Naive B cell (primary cell): ENCODE results near the gene ZNF469. TPM values are rescaled to one million over a fixed set of nuclear protein-coding genes. Genes with fewer than 3 reads are reported as not detected.
A peak's percentile ranks its signal among the peaks of the same experiment; 100 is the strongest.

Source experiments
- ATAC-seq, 2 donors: fragments of 150-1000 bp; cut with Tn5 transposase; 2 replicates each; pipeline ENCODE4 v1.10.0; 2021; ENCODE audit warnings: low read depth in 2 of 2, mild to moderate bottlenecking in 2 of 2, moderate library complexity in 2 of 2
- DNase-seq: peaks from one replicate; pipeline ENCODE4 v3.0.0; 2022
- H3K27ac Mint-ChIP-seq, 6 donors: one replicate each; pipeline ENCODE4 v1.8.0; 2020 to 2022; ENCODE audit warnings: mild to moderate bottlenecking in 6 of 6, mixed read lengths in 6 of 6, moderate library complexity in 5 of 6, inconsistent platforms in 2 of 6
- H3K27me3 Mint-ChIP-seq, 3 donors: one replicate each; pipeline ENCODE4 v1.8.0; 2021 to 2022; ENCODE audit warnings: mixed read lengths in 3 of 3, mild to moderate bottlenecking in 1 of 3
- H3K36me3 Mint-ChIP-seq, 2 donors: one replicate each; pipeline ENCODE4 v1.8.0; 2020 to 2022; ENCODE audit warnings: mixed read lengths in 2 of 2, inconsistent platforms in 1 of 2, mild to moderate bottlenecking in 1 of 2
- H3K4me1 Mint-ChIP-seq, 3 donors: one replicate each; pipeline ENCODE4 v1.8.0; 2020 to 2022; ENCODE audit warnings: mixed read lengths in 3 of 3, inconsistent platforms in 1 of 3, mild to moderate bottlenecking in 1 of 3, moderate library complexity in 1 of 3
- H3K4me3 Mint-ChIP-seq, 8 donors: one replicate each; pipeline ENCODE4 v1.8.0; 2020 to 2022; ENCODE audit warnings: mild to moderate bottlenecking in 8 of 8, mixed read lengths in 8 of 8, moderate library complexity in 8 of 8, inconsistent platforms in 2 of 8
- H3K9me3 Mint-ChIP-seq, 7 donors: one replicate each; pipeline ENCODE4 v1.8.0; 2020 to 2022; ENCODE audit warnings: mixed read lengths in 7 of 7, mild to moderate bottlenecking in 5 of 7, inconsistent platforms in 2 of 7, moderate library complexity in 1 of 7
- polyA plus RNA-seq, 6 donors: library from polyadenylated mRNA; unstranded; fragments of 300-500 nt; fragmentation: Illumina TruSeq; gene quantifications; one replicate each; pipeline ENCODE4 v1.2.3, GENCODE V29; 2021; ENCODE audit warnings: low read depth in 6 of 6

ZNF469 gene
- polyA plus RNA-seq, 6 donors from 2014 or later, result 0.08 to 0.44 (median 0.15) TPM; not detected in 1

DNA sequence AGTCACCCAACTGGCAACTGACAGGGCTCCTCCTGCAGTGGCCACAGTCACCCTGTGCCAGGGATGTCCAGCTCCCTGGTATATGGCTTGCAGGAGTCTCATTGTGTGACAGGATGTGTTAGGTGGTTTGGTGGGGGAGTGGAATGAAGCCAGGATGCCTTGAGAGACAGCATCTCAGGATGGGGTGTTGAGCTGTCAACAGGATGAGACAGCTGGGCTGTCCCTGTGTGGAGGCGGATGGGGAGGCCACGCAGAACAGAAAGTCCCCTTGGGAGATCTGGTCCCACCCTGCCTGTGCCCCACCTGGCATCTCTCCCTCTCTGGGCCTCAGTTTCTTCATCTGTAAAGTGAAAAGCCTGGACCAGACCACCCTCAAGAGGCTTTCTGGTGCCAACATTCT, 9.5 kb upstream of the ZNF469 start:
- DNase-seq (no peak), ATAC-seq (no peak)
- no peak overlapping the region for H3K4me3 Mint-ChIP-seq
- H3K27me3 Mint-ChIP-seq, result peaks cover 0 to 9% (median 0%) of the 10 kb centered on the region in 3 donors
- no peak overlapping the region for H3K27ac Mint-ChIP-seq
- H3K9me3 Mint-ChIP-seq, result peaks cover 0 to 3% (median 0%) of the 10 kb centered on the region in 7 donors
- H3K4me1 Mint-ChIP-seq, result peaks cover 0 to 4% (median 0%) of the 10 kb centered on the region in 3 donors
- H3K36me3 Mint-ChIP-seq, result no peaks in the 10 kb centered on the region

GRCh38 chr16:88373927-88374492, 8.7 kb upstream of the ZNF469 start:
- peaks cover 0 to 9% (median 6%) of the 10 kb centered on the region in 3 donors for H3K27me3 Mint-ChIP-seq
- ATAC-seq (no peak), DNase-seq (no peak)
- H3K9me3 Mint-ChIP-seq, result peaks cover 0 to 3% (median 0%) of the 10 kb centered on the region in 7 donors
- H3K4me1 Mint-ChIP-seq, result peaks cover 0 to 4% (median 0%) of the 10 kb centered on the region in 3 donors
- H3K36me3 Mint-ChIP-seq, result no peaks in the 10 kb centered on the region
- H3K27ac Mint-ChIP-seq, result peak overlapping the region in 3 of 6 donors; percentile 12 to 88 (median 73)
- H3K4me3 Mint-ChIP-seq, result peak overlapping the region in 1 of 8 donors; percentile 54

GRCh38 chr16:88374736-88375135, 8.0 kb upstream of the ZNF469 start:
- Mint-ChIP-seq H3K4me3 (no peak overlapping the region), H3K27me3 (peaks cover 0 to 9% (median 6%) of the 10 kb centered on the region in 3 donors), H3K4me1 (peaks cover 0 to 4% (median 0%) of the 10 kb centered on the region in 3 donors), H3K27ac (peak overlapping the region in 1 of 6 donors; percentile 73), H3K9me3 (peaks cover 0 to 3% (median 0%) of the 10 kb centered on the region in 7 donors), H3K36me3 (no peaks in the 10 kb centered on the region)
- DNase-seq (no peak), ATAC-seq (no peak)

- Mint-ChIP-seq H3K27ac (peak overlapping the region in 1 of 6 donors; percentile 28), H3K4me1 (peaks cover 0 to 4% (median 0%) of the 10 kb centered on the region in 3 donors), H3K36me3 (no peaks in the 10 kb centered on the region), H3K9me3 (peaks cover 0 to 1% (median 0%) of the 10 kb centered on the region in 7 donors), H3K4me3 (no peak overlapping the region), H3K27me3 (peaks cover 0 to 9% (median 6%) of the 10 kb centered on the region in 3 donors)
- DNase-seq, result no peak
- ATAC-seq, result no peak
These were observed 7.4 kb upstream of the ZNF469 start for GRCh38 chr16:88375236-88375975.

- Mint-ChIP-seq H3K27me3 (peaks cover 0 to 9% (median 6%) of the 10 kb centered on the region in 3 donors), H3K36me3 (no peaks in the 10 kb centered on the region), H3K27ac (no peak overlapping the region), H3K4me1 (peaks cover 0 to 4% (median 0%) of the 10 kb centered on the region in 3 donors), H3K9me3 (peaks cover 0 to 1% (median 0%) of the 10 kb centered on the region in 7 donors), H3K4me3 (peak overlapping the region in 1 of 8 donors; percentile 35)
- ATAC-seq (no peak), DNase-seq (no peak)
These were observed 6.5 kb upstream of the ZNF469 start for GRCh38 chr16:88375996-88376834.

- no peaks in the 10 kb centered on the region for H3K36me3 Mint-ChIP-seq
- peaks cover 0 to 1% (median 0%) of the 10 kb centered on the region in 7 donors for H3K9me3 Mint-ChIP-seq
- peaks cover 0 to 4% (median 0%) of the 10 kb centered on the region in 3 donors for H3K4me1 Mint-ChIP-seq
- DNase-seq (no peak), ATAC-seq (no peak)
- H3K4me3 Mint-ChIP-seq, result peak overlapping the region in 1 of 8 donors; percentile 33
- H3K27ac Mint-ChIP-seq, result no peak overlapping the region
- peaks cover 0 to 11% (median 6%) of the 10 kb centered on the region in 3 donors for H3K27me3 Mint-ChIP-seq
These were observed 5.7 kb upstream of the ZNF469 start for GRCh38 chr16:88376835-88377726.

DNA sequence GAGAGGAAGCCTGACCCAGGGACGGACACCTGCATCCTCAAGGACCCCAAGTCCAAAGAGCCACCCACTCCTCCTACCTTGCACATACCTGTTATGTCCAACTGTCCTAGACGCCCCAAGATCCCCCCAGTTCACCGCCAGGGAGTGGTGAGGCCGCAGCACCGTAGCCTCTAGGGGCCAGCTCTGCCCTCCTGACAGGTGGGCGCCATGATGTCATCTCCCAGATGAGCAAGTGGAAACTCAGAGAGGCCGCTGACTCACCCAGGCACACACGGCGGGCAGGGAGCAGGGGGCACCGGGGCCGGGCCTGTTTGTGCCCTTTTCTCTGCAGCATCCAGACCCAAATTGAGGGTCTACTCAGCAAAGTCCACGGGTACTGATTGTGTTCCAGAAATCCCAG, 4.8 kb upstream of the ZNF469 start:
- H3K27ac Mint-ChIP-seq, result no peak overlapping the region
- DNase-seq (no peak), ATAC-seq (no peak)
- H3K9me3 Mint-ChIP-seq, result peaks cover 0 to 1% (median 0%) of the 10 kb centered on the region in 7 donors
- peaks cover 5 to 18% (median 6%) of the 10 kb centered on the region in 3 donors for H3K27me3 Mint-ChIP-seq
- H3K4me1 Mint-ChIP-seq, result peaks cover 0 to 4% (median 4%) of the 10 kb centered on the region in 3 donors
- no peaks in the 10 kb centered on the region for H3K36me3 Mint-ChIP-seq
- H3K4me3 Mint-ChIP-seq, result peak overlapping the region in 1 of 8 donors; percentile 33

DNA sequence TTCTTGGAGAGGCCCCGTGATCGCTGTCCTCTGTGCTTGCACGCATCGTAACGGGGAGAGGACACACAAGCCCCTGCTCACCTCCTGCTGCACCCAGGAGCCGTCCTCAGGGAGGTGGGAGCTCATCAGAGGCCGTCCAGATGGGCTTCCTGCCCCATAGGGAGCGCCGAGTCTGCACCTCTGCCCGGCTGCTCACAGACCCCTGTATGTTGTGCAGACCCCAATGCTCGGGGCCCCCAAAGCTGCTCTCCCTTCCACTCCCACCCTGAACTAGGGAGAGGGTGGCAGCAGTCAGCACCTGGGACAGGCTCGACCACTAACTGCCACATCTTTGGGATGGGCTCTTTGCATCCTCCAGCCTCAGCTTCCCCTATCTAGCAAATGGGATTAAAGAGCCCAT, 4.4 kb upstream of the ZNF469 start:
- Mint-ChIP-seq H3K4me1 (peaks cover 0 to 4% (median 4%) of the 10 kb centered on the region in 3 donors), H3K9me3 (peaks cover 0 to 1% (median 0%) of the 10 kb centered on the region in 7 donors), H3K27ac (no peak overlapping the region), H3K4me3 (no peak overlapping the region), H3K36me3 (no peaks in the 10 kb centered on the region), H3K27me3 (peaks cover 5 to 18% (median 6%) of the 10 kb centered on the region in 3 donors)
- DNase-seq (no peak), ATAC-seq (no peak)

GRCh38 chr16:88378836-88379693, 3.7 kb upstream of the ZNF469 start:
- Mint-ChIP-seq H3K9me3 (no peaks in the 10 kb centered on the region), H3K36me3 (no peaks in the 10 kb centered on the region), H3K27me3 (peaks cover 7 to 16% (median 8%) of the 10 kb centered on the region in 3 donors), H3K27ac (no peak overlapping the region), H3K4me1 (peaks cover 2 to 5% (median 3%) of the 10 kb centered on the region in 3 donors), H3K4me3 (no peak overlapping the region)
- DNase-seq (no peak), ATAC-seq (no peak)

GRCh38 chr16:88379694-88380040, 3.1 kb upstream of the ZNF469 start:
- peaks cover 12 to 17% (median 14%) of the 10 kb centered on the region in 3 donors for H3K27me3 Mint-ChIP-seq
- H3K4me1 Mint-ChIP-seq, result peaks cover 5 to 11% (median 8%) of the 10 kb centered on the region in 3 donors
- H3K36me3 Mint-ChIP-seq, result no peaks in the 10 kb centered on the region
- no peak overlapping the region for H3K27ac Mint-ChIP-seq
- no peaks in the 10 kb centered on the region for H3K9me3 Mint-ChIP-seq
- no peak overlapping the region for H3K4me3 Mint-ChIP-seq
- DNase-seq (no peak), ATAC-seq (no peak)

GRCh38 chr16:88380099-88380498, 2.7 kb upstream of the ZNF469 start:
- no peak overlapping the region for H3K4me3 Mint-ChIP-seq

DNA sequence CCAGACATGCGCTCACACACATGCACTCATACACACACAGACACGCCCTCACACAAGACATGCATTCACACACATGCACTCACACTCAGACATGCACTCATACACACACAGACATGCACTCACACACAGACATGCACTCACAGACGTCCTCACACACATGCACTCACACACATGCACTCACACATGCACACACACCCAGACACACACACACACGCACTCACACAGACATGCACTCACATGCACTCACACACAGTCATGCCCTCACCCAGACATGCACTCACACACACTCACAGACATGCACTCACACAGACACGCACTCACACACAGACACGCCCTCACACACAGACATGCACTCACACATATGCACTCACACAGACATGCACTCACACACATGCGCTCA, 2.1 kb upstream of the ZNF469 start:
- Mint-ChIP-seq H3K4me3 (no peak overlapping the region), H3K27me3 (peaks cover 22 to 24% (median 24%) of the 10 kb centered on the region in 3 donors)
- ATAC-seq, result no peak

More at GRCh38 chr16:88380099-88380498, 2.7 kb upstream of the ZNF469 start:
- no peaks in the 10 kb centered on the region for H3K36me3 Mint-ChIP-seq
- H3K27me3 Mint-ChIP-seq, result peaks cover 17 to 21% (median 19%) of the 10 kb centered on the region in 3 donors
- DNase-seq (no peak), ATAC-seq (no peak)
- no peaks in the 10 kb centered on the region for H3K9me3 Mint-ChIP-seq
- no peak overlapping the region for H3K27ac Mint-ChIP-seq
- peaks cover 5 to 14% (median 8%) of the 10 kb centered on the region in 3 donors for H3K4me1 Mint-ChIP-seq

More for the DNA sequence above, 2.1 kb upstream of the ZNF469 start:
- Mint-ChIP-seq H3K27ac (no peak overlapping the region), H3K4me1 (peaks cover 5 to 15% (median 8%) of the 10 kb centered on the region in 3 donors), H3K36me3 (no peaks in the 10 kb centered on the region), H3K9me3 (no peaks in the 10 kb centered on the region)
- no peak for DNase-seq
